ENCODE data around the gene VPREB3.

- TF ChIP-seq CTCF (IDR thresholded peaks at IDR 0.05): no peak
- no peak for TF ChIP-seq EZH2 (IDR thresholded peaks at IDR 0.05; ENCODE audit: borderline replicate concordance, insufficient read depth, low read depth, low read length, poor library complexity, severe bottlenecking)
These were observed 19.4 kb upstream of the VPREB3 start for GRCh38 chr22:23773483-23774113.

All from B cell (primary cell).